Right hindlimb (tissue), 1 donor: ENCODE results near the gene EPDR1.

ENCODE experiments used
- DNase-seq: peaks from one replicate; pipeline ENCODE4 v3.0.0-alpha.2; 2018

EPDR1 gene

GRCh38 chr7:37982423-37982822, 62.0 kb downstream of the EPDR1 start:
- no peak for DNase-seq

DNA sequence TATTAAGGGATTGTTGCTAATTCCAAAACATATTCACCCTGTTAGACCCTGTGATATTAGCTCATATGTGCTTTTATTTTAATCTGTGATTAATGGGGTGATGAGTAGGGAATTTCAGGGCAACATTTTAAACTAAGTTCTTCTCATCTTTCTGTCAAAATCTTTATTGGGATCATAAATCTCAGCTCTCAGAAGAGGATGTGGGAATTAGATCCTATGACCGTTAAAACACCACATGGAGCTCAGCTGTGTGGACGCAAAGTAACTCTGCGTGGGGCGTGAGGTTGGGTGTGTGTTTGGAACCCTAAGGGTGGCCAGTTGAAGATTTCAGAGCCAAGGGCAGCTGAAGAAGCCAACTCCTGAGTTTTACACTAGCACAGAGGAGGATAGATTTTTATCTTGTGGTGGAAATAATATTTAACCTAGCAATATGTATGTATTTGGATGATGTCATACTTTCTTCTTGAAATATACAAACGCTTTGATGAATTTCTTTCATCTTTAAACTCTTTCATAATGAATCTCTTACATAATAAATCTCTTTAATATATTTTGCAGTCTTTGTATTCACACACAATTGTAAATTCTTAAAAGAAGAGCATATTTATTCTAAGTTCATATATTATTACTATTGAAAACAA, 64.4 kb downstream of the EPDR1 start:
- DNase-seq = no peak

- no peak for DNase-seq
Measured at GRCh38 chr7:37986908-37987330, 66.5 kb downstream of the EPDR1 start.

GRCh38 chr7:37987732-37988131, 67.3 kb downstream of the EPDR1 start:
- no peak for DNase-seq

GRCh38 chr7:37988721-37989650, 68.5 kb downstream of the EPDR1 start:
- DNase-seq = no peak

GRCh38 chr7:37990337-37990736, 69.9 kb downstream of the EPDR1 start:
- DNase-seq = no peak

GRCh38 chr7:37993060-37993501, 72.6 kb downstream of the EPDR1 start:
- no peak for DNase-seq

DNA sequence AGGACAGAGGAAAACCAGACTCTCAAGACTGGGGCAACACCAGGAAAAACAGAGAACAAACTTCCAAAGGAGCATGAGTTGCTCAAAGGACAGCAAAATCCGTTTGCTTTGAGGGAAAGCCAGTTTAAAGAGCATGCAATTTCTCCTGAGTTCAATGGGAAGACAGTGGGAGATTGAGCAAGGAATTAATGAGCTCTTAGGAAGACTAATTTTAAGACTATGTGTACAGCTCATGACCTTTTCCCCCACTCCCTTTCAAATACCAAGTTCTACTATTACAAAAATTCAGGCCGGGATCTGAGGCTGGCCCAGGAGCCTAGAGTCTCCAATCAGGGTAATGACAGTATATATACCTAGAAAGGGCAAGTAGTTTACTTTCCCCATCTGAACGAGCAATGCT, 79.2 kb downstream of the EPDR1 start:
- DNase-seq = no peak

DNA sequence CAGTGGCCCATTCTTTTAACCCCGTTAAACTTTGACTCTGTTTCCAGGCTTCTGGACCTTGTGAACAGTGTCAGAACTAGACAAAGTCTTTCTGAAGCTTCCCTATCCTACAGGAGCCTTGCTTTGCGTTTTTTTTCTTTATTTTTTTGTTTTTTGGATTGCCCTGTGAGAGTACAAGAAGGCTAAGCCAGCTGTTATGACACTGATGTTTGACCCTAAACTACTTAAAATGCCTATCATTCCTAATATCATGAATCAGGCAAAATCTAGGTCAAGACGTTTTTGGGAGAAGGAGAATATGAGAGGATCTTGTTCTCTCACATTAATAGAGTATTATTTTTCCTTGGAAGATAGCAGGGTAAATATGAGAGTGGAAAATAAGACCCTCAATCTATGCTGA, 79.8 kb downstream of the EPDR1 start:
- DNase-seq = no peak
